Measurements from ENCODE around the gene TBX15. TPM values are rescaled to one million over a fixed set of nuclear protein-coding genes. Genes with fewer than 3 reads are reported as not detected.

Gene TBX15
- total and polyA plus RNA-seq, 9 of the 15 experiments (the other 6 are each of a cell fraction or from before 2014, with no cell fraction given) = 0.03 to 3.4 (median 2.3) TPM

GRCh38 chr1:118928739-118929554, 59.2 kb downstream of the TBX15 start:
- in situ Hi-C loops (cut with MboI) = no loop called here
- Histone ChIP-seq H4K20me1 (replicated peaks; ENCODE audit: control insufficient read depth, insufficient read depth, low read length) (no peaks in the 10 kb centered on the region), H3K9me3 (replicated peaks; ENCODE audit: control insufficient read depth, insufficient read depth, low read depth, low read length) (no peaks in the 10 kb centered on the region), H3K27me3 (ENCODE audit: control insufficient read depth in 2 of 2, insufficient read depth in 2 of 2, low read length in 2 of 2) (no peaks in the 10 kb centered on the region), H2AFZ (ENCODE audit: low read depth, low read length) (no peak overlapping the region), H3K9me1 (ENCODE audit: control insufficient read depth, insufficient read depth, low read length) (no peaks in the 10 kb centered on the region), H3K9ac (ENCODE audit: insufficient read depth in 1 of 2, low read depth in 2 of 2, low read length in 2 of 2) (no peak overlapping the region), H3K4me2 (ENCODE audit: insufficient read depth, low read length) (no peak overlapping the region), H3K4me1 (replicated peaks in 1 of 2; ENCODE audit: control insufficient read depth in 2 of 2, insufficient read depth in 2 of 2, low read length in 2 of 2) (no peaks in the 10 kb centered on the region), H3K27ac (ENCODE audit: extremely low read depth, low read depth, low read length) (no peak overlapping the region), H3K79me2 (ENCODE audit: control insufficient read depth, insufficient read depth, low read length) (no peaks in the 10 kb centered on the region), H3K36me3 (ENCODE audit: control insufficient read depth, insufficient read depth, low read length) (no peaks in the 10 kb centered on the region), H3K4me3 (no peak overlapping the region)
- WGBS (ENCODE audit: insufficient coverage, low coverage, missing lambda C conversion rate) = 3% methylated on average over 2 of the region's 2 CpGs
- FAIRE-seq (no peak), DNase-seq (ENCODE audit: extremely low read depth in 1 of 4, low spot score in 3 of 4) (peak; percentile 18 to 50 (median 25)), ATAC-seq (0 out of 3 replicates have a peak, but pooled peaks have one; percentile 46)
- ChIA-PET POLR2A (no interaction called here), CTCF (ENCODE audit: low intra/inter-chr PET ratio) (no interaction called here)
- no TSS peak for BruUV-seq (replicated peaks)
- intact Hi-C loops (cut with micrococcal nuclease) = no loop called here
- TF ChIP-seq ZNF592 (IDR thresholded peaks at IDR 0.05) (no peak), ZNF23 (CRISPR knock-in tag; IDR thresholded peaks at IDR 0.05) (no peak), BCOR (IDR thresholded peaks at IDR 0.05) (no peak), MYBL2 (IDR thresholded peaks at IDR 0.05; ENCODE audit: low read depth) (no peak), MYBL2 (CRISPR knock-in tag; IDR thresholded peaks at IDR 0.05; ENCODE audit: borderline replicate concordance) (no peak)
- TF ChIP-seq, protein P1, sequence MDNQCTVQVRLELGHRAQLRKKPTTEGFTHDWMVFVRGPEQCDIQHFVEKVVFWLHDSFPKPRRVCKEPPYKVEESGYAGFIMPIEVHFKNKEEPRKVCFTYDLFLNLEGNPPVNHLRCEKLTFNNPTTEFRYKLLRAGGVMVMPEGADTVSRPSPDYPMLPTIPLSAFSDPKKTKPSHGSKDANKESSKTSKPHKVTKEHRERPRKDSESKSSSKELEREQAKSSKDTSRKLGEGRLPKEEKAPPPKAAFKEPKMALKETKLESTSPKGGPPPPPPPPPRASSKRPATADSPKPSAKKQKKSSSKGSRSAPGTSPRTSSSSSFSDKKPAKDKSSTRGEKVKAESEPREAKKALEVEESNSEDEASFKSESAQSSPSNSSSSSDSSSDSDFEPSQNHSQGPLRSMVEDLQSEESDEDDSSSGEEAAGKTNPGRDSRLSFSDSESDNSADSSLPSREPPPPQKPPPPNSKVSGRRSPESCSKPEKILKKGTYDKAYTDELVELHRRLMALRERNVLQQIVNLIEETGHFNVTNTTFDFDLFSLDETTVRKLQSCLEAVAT (IDR thresholded peaks at IDR 0.05) = no peak
- TF ChIP-seq, protein P2, sequence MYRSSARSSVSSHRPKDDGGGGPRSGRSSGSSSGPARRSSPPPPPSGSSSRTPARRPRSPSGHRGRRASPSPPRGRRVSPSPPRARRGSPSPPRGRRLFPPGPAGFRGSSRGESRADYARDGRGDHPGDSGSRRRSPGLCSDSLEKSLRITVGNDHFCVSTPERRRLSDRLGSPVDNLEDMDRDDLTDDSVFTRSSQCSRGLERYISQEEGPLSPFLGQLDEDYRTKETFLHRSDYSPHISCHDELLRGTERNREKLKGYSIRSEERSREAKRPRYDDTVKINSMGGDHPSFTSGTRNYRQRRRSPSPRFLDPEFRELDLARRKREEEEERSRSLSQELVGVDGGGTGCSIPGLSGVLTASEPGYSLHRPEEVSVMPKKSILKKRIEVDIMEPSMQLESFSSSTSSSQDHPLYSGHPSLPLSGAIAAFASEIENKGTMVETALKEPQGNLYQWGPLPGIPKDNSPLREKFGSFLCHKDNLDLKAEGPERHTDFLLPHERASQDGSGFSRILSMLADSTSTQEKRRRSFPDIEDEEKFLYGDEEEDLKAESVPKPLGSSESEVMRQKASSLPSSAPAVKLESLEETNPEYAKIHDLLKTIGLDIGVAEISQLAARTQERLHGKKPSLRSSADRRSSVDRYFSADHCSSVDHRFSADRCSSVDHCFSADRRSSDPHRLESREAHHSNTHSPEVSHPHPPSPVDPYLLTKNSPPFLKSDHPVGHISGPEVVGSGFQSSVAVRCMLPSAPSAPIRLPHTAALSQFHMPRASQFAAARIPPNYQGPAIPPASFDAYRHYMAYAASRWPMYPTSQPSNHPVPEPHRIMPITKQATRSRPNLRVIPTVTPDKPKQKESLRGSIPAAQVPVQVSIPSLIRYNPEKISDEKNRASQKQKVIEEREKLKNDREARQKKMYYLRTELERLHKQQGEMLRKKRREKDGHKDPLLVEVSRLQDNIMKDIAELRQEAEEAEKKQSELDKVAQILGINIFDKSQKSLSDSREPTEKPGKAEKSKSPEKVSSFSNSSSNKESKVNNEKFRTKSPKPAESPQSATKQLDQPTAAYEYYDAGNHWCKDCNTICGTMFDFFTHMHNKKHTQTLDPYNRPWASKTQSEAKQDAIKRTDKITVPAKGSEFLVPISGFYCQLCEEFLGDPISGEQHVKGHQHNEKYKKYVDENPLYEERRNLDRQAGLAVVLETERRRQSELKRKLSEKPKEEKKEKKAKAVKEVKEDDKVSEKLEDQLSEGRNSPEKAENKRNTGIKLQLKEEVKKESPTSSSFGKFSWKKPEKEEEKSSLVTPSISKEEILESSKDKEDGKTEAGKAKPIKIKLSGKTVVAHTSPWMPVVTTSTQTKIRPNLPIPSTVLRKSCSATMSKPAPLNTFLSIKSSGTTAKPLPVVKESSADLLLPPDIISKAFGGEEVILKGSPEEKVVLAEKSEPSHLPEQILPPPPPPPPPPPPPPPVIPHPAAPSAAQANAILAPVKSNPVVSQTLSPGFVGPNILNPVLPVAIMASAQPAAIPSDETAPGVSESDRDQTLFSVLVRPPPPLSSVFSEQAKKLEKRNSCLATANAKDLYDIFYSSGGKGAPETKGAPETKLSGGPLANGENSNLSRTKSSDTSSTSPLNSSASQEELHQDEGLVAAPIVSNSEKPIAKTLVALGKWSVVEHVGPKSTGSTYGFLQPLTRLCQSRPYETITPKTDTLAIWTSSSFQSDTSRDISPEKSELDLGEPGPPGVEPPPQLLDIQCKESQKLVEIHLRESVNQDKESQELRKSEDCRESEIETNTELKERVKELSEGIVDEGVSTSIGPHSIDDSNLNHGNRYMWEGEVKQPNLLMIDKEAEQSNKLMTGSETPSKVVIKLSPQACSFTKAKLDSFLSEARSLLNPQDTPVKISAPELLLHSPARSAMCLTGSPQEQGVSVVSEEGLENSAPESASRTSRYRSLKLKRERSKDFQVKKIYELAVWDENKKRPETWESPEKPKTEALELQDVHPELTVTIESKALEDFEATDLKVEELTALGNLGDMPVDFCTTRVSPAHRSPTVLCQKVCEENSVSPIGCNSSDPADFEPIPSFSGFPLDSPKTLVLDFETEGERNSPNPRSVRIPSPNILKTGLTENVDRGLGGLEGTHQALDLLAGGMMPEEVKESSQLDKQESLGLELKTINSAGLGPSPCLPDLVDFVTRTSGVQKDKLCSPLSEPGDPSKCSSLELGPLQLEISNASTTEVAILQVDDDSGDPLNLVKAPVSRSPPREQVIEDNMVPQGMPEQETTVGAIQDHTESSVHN (IDR thresholded peaks at IDR 0.05; ENCODE audit: borderline replicate concordance in 1 of 2, low read depth in 1 of 2) = no peak
